MCF 10A (cell line): ENCODE results near the gene GPATCH1. TPM values are rescaled to one million over a fixed set of nuclear protein-coding genes. Genes with fewer than 3 reads are reported as not detected.
"Not testable (repeated sequence)": the region's sequence is repeated elsewhere in the genome, so short reads cannot be mapped to it uniquely, and the experiment has no call there.

Source experiments
- BruUV-seq: library from RNA; stranded (reverse); fragments of 400-500 nt; replicated peaks from 2 replicates; lab custom pipeline; 2021; lab: Mats Ljungman, UMichigan
- CTCF ChIA-PET: fragments of 300-600 bp; sonication (Branson Sonifier 250); formaldehyde crosslinking; extraction: SDS; loops from one replicate; lab custom pipeline; 2021; ENCODE audit warnings: antibody characterized with exemption, inconsistent platforms; lab: Yijun Ruan, JAX
- POLR2A ChIA-PET: fragments of 300-600, 350-650 bp; sonication (Branson Sonifier 250); formaldehyde crosslinking; extraction: SDS; loops from one replicate; lab custom pipeline; 2020; ENCODE audit warnings: antibody characterized with exemption, inconsistent platforms; lab: Yijun Ruan, JAX
- DNase-seq: peaks from one replicate; pipeline ENCODE4 v3.0.0-alpha.2; 2018; ENCODE audit not compliant: unreplicated experiment
- H3K27ac Mint-ChIP-seq: one replicate; pipeline ENCODE4 v1.8.0; 2022; ENCODE audit warnings: mild to moderate bottlenecking, low read depth, mixed read lengths; ENCODE audit not compliant: unreplicated experiment
- H3K27me3 Mint-ChIP-seq: one replicate; pipeline ENCODE4 v1.8.0; 2022; ENCODE audit warnings: mixed read lengths; ENCODE audit not compliant: insufficient read depth, unreplicated experiment
- H3K36me3 Mint-ChIP-seq: one replicate; pipeline ENCODE4 v1.8.0; 2022; ENCODE audit warnings: mild to moderate bottlenecking, moderate library complexity, mixed read lengths; ENCODE audit not compliant: insufficient read depth, unreplicated experiment
- H3K4me1 Mint-ChIP-seq: one replicate; pipeline ENCODE4 v1.8.0; 2022; ENCODE audit warnings: mixed read lengths; ENCODE audit not compliant: insufficient read depth, unreplicated experiment
- H3K4me3 Mint-ChIP-seq: one replicate; pipeline ENCODE4 v1.8.0; 2022; ENCODE audit warnings: mild to moderate bottlenecking, moderate library complexity, mixed read lengths; ENCODE audit not compliant: unreplicated experiment
- H3K9me3 Mint-ChIP-seq: one replicate; pipeline ENCODE4 v1.8.0; 2022; ENCODE audit warnings: mixed read lengths; ENCODE audit not compliant: unreplicated experiment
- intact Hi-C: fragments of 100-400 bp; cut with micrococcal nuclease; formaldehyde crosslinking; loops from 2 replicates; pipeline ENCODE4 v1.14.1; 2022
- total RNA-seq: library from RNA; stranded (reverse); gene quantifications from 2 replicates; pipeline ENCODE4 v1.2.3, GENCODE V29; 2022
- TF ChIP-seq, protein P1 (sequence below): fragments of 200-600 bp; IDR thresholded peaks from one replicate; pipeline ENCODE4 v1.8.0; 2022; ENCODE audit warnings: antibody characterized with exemption, mild to moderate bottlenecking; ENCODE audit not compliant: unreplicated experiment

GPATCH1 gene
- total RNA-seq, 1 experiment from 2014 or later, result 5.1 TPM

DNA sequence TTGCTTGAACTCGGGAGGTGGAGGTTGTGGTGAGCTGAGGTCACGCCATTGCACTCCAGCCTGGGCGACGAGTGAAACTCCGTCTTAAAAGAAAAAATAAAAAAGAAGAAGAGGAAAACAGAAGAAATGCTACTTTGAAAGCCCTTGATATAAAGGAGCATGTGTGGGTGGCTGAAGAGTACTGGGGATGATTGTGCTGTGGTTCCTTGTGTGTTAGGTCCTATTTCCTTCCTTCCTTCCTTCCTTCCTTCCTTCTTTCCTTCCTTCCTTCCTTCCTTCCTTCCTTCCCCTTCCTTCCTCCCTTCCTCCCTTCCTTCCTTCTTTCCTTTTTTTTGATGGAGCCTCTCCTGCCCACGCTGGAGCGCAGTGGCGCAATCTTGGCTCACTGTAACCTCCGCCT is 65.2 kb downstream of the GPATCH1 start:
- intact Hi-C loops, result no loop called here
- POLR2A ChIA-PET, result no interaction called here
- BruUV-seq, result no TSS peak

DNA sequence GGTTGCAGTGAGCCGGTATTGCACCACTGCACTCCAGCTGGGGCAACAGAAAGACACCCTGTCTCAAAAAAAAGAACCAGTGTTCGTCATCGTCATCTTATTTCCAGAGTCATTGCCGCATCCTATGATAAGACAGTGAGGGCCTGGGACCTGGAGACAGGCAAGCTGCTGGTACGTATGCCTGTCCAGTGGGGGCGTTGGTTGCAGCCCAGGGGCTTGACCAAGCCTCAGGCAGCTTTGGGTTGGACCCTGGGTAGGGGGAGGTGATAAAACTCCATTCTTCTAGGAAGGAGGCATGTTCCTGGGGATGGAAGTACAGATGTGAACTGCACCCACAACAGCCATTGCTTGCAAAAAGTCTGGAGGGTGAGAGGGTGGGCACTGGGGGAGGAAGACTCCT is 66.6 kb downstream of the GPATCH1 start:
- no peak for DNase-seq
- peaks cover 6% of the 10 kb centered on the region for H3K4me1 Mint-ChIP-seq
- no TSS peak for BruUV-seq
- H3K27me3 Mint-ChIP-seq, result no peaks in the 10 kb centered on the region
- no peak overlapping the region for H3K4me3 Mint-ChIP-seq
- H3K9me3 Mint-ChIP-seq, result no peaks in the 10 kb centered on the region
- H3K27ac Mint-ChIP-seq, result no peak overlapping the region
- ChIA-PET CTCF (interaction anchor here (0.6 to 0.9 kb wide), 6 partner anchors 13 to 624 kb away, joined by 3 to 4 read pairs (median 3); partner anchors contain the start of gene WDR88), POLR2A (no interaction called here)
- TF ChIP-seq, protein P1, sequence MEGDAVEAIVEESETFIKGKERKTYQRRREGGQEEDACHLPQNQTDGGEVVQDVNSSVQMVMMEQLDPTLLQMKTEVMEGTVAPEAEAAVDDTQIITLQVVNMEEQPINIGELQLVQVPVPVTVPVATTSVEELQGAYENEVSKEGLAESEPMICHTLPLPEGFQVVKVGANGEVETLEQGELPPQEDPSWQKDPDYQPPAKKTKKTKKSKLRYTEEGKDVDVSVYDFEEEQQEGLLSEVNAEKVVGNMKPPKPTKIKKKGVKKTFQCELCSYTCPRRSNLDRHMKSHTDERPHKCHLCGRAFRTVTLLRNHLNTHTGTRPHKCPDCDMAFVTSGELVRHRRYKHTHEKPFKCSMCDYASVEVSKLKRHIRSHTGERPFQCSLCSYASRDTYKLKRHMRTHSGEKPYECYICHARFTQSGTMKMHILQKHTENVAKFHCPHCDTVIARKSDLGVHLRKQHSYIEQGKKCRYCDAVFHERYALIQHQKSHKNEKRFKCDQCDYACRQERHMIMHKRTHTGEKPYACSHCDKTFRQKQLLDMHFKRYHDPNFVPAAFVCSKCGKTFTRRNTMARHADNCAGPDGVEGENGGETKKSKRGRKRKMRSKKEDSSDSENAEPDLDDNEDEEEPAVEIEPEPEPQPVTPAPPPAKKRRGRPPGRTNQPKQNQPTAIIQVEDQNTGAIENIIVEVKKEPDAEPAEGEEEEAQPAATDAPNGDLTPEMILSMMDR, result no peak
- intact Hi-C loops, result no loop called here
- H3K36me3 Mint-ChIP-seq, result peaks cover 6% of the 10 kb centered on the region

More for the DNA sequence above, 65.2 kb downstream of the GPATCH1 start:
- TF ChIP-seq, protein P1, result no peak
- Mint-ChIP-seq H3K4me3 (no peak overlapping the region), H3K27me3 (peaks cover 12% of the 10 kb centered on the region), H3K27ac (no peak overlapping the region), H3K36me3 (peaks cover 6% of the 10 kb centered on the region), H3K9me3 (no peaks in the 10 kb centered on the region), H3K4me1 (peaks cover 6% of the 10 kb centered on the region)
- DNase-seq, result no peak
- CTCF ChIA-PET, result interaction anchor here (0.6 to 0.8 kb wide), 3 partner anchors 19 to 1018 kb away, joined by 3 to 4 read pairs (median 3); no protein-coding TSS in a partner anchor

DNA sequence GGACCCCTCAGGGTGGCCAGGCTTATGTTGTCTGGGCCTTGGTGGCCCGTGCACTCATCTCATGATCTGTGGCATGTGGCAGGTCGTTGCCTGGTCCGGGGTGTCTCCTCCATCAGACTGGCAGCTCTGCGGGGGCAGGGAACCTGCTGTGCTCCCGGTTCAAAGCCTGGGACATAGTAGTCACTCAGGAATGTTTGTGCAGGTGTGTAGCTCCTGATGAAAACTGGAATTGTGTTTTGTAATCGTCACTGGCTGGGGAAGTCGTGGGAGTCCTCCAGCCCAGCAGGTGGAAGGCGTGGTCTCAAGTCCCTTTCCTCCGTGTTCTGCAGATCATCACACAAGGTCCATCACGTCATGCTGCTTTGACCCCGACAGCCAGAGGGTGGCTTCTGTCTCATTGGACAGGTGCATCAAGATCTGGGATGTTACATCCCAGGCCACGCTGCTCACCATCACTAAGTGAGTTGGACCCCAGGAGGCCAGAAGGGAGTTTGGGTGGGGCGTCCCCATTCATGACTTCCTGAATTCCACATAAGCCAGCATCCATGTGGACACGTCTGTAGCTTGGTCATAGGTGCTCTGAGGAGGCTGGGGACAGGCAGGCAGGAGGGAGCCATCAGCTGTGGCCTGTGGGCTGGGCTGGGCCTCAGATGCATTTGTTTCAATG is 70.0 kb downstream of the GPATCH1 start:
- ChIA-PET CTCF (interaction anchor here (1.4 kb wide), 1 partner anchor 14 kb away, joined by 5 read pairs; no protein-coding TSS in a partner anchor), POLR2A (interaction anchor here (0.6 to 1.9 kb wide), 2 partner anchors 26 to 27 kb away, joined by 3 to 5 read pairs; no protein-coding TSS in a partner anchor)
- no peak overlapping the region for H3K27ac Mint-ChIP-seq
- no peaks in the 10 kb centered on the region for H3K27me3 Mint-ChIP-seq
- no peak for DNase-seq
- H3K36me3 Mint-ChIP-seq, result peaks cover 6% of the 10 kb centered on the region
- H3K4me3 Mint-ChIP-seq, result no peak overlapping the region
- TF ChIP-seq, protein P1, result no peak
- intact Hi-C loops, result no loop called here
- H3K9me3 Mint-ChIP-seq, result no peaks in the 10 kb centered on the region
- H3K4me1 Mint-ChIP-seq, result no peaks in the 10 kb centered on the region
- no TSS peak for BruUV-seq

DNA sequence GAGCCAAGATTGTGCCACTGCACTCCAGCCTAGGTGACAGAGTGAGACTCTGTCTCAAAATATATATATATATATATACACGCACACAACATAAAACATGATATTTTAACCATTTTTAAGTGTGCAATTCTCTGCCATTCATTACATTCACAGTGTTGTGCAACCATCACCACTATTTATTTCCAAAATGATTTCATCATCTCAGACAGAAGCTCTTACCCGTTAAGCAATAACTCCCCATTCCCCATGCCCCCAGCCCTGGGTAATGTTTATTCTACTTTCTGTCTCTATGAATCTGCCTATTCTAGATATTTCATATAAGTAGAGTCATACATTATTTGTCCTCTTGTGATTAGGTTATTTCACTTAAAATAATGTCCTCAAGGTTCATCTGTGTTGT is 71.2 kb downstream of the GPATCH1 start:
- no peak for DNase-seq
- CTCF ChIA-PET, result interaction anchor here (0.6 to 1.8 kb wide), 3 partner anchors 25 to 259 kb away, joined by 3 to 4 read pairs (median 3); no protein-coding TSS in a partner anchor
- H3K36me3 Mint-ChIP-seq, result peaks cover 6% of the 10 kb centered on the region
- POLR2A ChIA-PET, result interaction anchor here (1.9 kb wide), 1 partner anchor 24 kb away, joined by 5 read pairs; no protein-coding TSS in a partner anchor
- TF ChIP-seq, protein P1, result no peak
- H3K4me1 Mint-ChIP-seq, result no peaks in the 10 kb centered on the region
- no peaks in the 10 kb centered on the region for H3K27me3 Mint-ChIP-seq
- no TSS peak for BruUV-seq
- intact Hi-C loops, result no loop called here
- H3K4me3 Mint-ChIP-seq, result no peak overlapping the region
- H3K27ac Mint-ChIP-seq, result no peak overlapping the region
- H3K9me3 Mint-ChIP-seq, result no peaks in the 10 kb centered on the region

DNA sequence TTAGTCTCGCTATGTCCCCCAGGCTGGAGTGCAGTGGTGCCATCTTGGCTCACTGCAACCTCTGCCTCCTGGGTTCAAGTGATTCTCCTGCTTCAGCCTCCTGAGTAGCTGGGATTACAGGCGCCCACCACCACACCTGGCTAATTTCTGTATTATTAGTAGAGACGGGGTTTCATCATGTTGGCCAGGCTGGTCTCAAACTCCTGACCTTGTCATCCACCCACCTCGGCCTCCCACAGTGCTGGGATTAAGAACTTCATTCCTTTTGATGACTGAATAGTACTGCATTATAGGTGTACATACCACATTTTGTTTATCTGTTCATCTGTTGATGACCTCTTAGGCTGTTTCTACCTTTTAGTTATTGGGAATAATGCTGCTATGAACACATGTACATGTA is 71.6 kb downstream of the GPATCH1 start:
- H3K36me3 Mint-ChIP-seq, H3K9me3 Mint-ChIP-seq, DNase-seq, POLR2A ChIA-PET, BruUV-seq, H3K27ac Mint-ChIP-seq, H3K4me3 Mint-ChIP-seq, intact Hi-C loops, H3K4me1 Mint-ChIP-seq, H3K27me3 Mint-ChIP-seq: not testable (repeated sequence)
- CTCF ChIA-PET, result interaction anchor here (1.8 kb wide), 1 partner anchor 24 kb away, joined by 4 read pairs; no protein-coding TSS in a partner anchor

DNA sequence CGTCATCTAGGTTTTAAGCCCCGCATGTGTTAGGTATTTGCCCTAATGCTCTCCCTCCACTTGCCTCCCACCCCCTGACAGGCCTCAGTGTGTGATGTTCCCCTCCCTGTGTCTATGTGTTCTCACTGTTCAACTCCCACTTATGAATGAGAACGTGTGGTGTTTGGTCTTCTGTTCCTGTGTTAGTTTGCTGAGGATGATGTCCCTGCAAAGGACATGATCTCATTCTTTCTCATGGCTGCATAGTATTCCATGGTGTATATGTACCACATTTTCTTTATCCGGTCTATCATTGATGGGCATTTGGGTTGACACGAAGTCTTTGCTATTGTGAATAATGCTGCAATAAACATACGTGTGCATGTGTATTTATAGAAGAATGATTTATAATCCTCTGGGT is 73.3 kb downstream of the GPATCH1 start:
- intact Hi-C loops, H3K27me3 Mint-ChIP-seq, BruUV-seq, H3K9me3 Mint-ChIP-seq, H3K4me3 Mint-ChIP-seq, H3K4me1 Mint-ChIP-seq, DNase-seq, H3K36me3 Mint-ChIP-seq, POLR2A ChIA-PET, H3K27ac Mint-ChIP-seq, CTCF ChIA-PET: not testable (repeated sequence)
